HepG2 (cell line): ENCODE results near the gene GPSM1.

Source experiments
- CBX5 ChIP-seq: sonication (generic); formaldehyde crosslinking; IDR thresholded peaks from 2 replicates; pipeline ENCODE4 v1.4.0; 2020; ENCODE audit warnings: missing genetic modification reagents, borderline replicate concordance
- CEBPB ChIP-seq: IDR thresholded peaks from 2 replicates; pipeline ENCODE4 v1.6.1; 2011; ENCODE audit warnings: low read depth, low read length, improper control_type of control experiment, borderline replicate concordance
- EP300 ChIP-seq, 3 experiments: sonication (generic) in 1 of 3; formaldehyde crosslinking in 1 of 3; IDR thresholded peaks; 2 replicates each; pipeline versions ENCODE4 v1.5.1 to v1.6.1; 2011 to 2020; ENCODE audit warnings: low read depth in 2 of 3, low read length in 2 of 3, borderline replicate concordance in 1 of 3, improper control_type of control experiment in 1 of 3, mild to moderate bottlenecking in 1 of 3, missing genetic modification reagents in 1 of 3, moderate library complexity in 1 of 3
- GTF3A ChIP-seq: sonication (generic); formaldehyde crosslinking; conservative IDR thresholded peaks from 2 replicates; pipeline ENCODE4 v1.4.0; 2020; ENCODE audit warnings: mild to moderate bottlenecking, missing genetic modification reagents
- HMGA1 ChIP-seq: sonication (generic); formaldehyde crosslinking; conservative IDR thresholded peaks from 2 replicates; pipeline ENCODE4 v1.4.0; 2020; ENCODE audit warnings: missing genetic modification reagents
- KDM1A ChIP-seq: IDR thresholded peaks from 2 replicates; pipeline ENCODE4 v1.6.1; 2016; ENCODE audit warnings: missing compliant biosample characterization
- PHB2 ChIP-seq: fragments of 450-650 bp; IDR thresholded peaks from 2 replicates; pipeline ENCODE4 v1.6.1; 2018; ENCODE audit not compliant: partially characterized antibody
- TBP ChIP-seq: sonication (generic); formaldehyde crosslinking; IDR thresholded peaks from 2 replicates; pipeline ENCODE4 v1.5.0; 2020; ENCODE audit warnings: missing genetic modification reagents
- ZBTB4 ChIP-seq: sonication (generic); formaldehyde crosslinking; IDR thresholded peaks from 2 replicates; pipeline ENCODE4 v1.4.0; 2020; ENCODE audit warnings: missing genetic modification reagents, mild to moderate bottlenecking, borderline replicate concordance
- ZFP82 ChIP-seq: sonication (generic); formaldehyde crosslinking; IDR thresholded peaks from 2 replicates; pipeline ENCODE4 v1.5.1; 2020; ENCODE audit warnings: mild to moderate bottlenecking, missing genetic modification reagents, borderline replicate concordance
- ZNF567 ChIP-seq: sonication (generic); formaldehyde crosslinking; IDR thresholded peaks from 2 replicates; pipeline ENCODE4 v1.8.1; 2023; ENCODE audit warnings: mild to moderate bottlenecking, missing genetic modification reagents, borderline replicate concordance
- TF ChIP-seq, protein P1 (sequence below): sonication (generic); formaldehyde crosslinking; IDR thresholded peaks from 2 replicates; pipeline ENCODE4 v1.4.0; 2020; ENCODE audit warnings: missing genetic modification reagents
- TF ChIP-seq, protein P2 (sequence below): sonication (generic); formaldehyde crosslinking; IDR thresholded peaks from 2 replicates; pipeline ENCODE4 v1.8.0; 2022; ENCODE audit warnings: mild to moderate bottlenecking, missing genetic modification reagents, borderline replicate concordance
- TF ChIP-seq, protein P3 (sequence below): sonication (generic); formaldehyde crosslinking; IDR thresholded peaks from 2 replicates; pipeline ENCODE4 v1.5.0; 2020; ENCODE audit warnings: mild to moderate bottlenecking, missing genetic modification reagents, moderate library complexity

- TF ChIP-seq CBX5 (no peak), ZFP82 (CRISPR knock-in tag) (no peak), ZBTB4 (no peak), ZNF567 (CRISPR knock-in tag) (no peak), EP300 (IDR thresholded peaks at IDR 0.05; ENCODE audit: low read depth in 2 of 2, low read length in 2 of 2) (no peak), EP300 (CRISPR knock-in tag; IDR thresholded peaks at IDR 0.05; ENCODE audit: borderline replicate concordance) (no peak), TBP (no peak), GTF3A (CRISPR knock-in tag) (no peak), CEBPB (no peak), KDM1A (CRISPR knock-in tag) (no peak), PHB2 (no peak), HMGA1 (CRISPR knock-in tag) (no peak)
- TF ChIP-seq, protein P1, sequence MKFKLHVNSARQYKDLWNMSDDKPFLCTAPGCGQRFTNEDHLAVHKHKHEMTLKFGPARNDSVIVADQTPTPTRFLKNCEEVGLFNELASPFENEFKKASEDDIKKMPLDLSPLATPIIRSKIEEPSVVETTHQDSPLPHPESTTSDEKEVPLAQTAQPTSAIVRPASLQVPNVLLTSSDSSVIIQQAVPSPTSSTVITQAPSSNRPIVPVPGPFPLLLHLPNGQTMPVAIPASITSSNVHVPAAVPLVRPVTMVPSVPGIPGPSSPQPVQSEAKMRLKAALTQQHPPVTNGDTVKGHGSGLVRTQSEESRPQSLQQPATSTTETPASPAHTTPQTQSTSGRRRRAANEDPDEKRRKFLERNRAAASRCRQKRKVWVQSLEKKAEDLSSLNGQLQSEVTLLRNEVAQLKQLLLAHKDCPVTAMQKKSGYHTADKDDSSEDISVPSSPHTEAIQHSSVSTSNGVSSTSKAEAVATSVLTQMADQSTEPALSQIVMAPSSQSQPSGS (CRISPR knock-in tag), result no peak
- TF ChIP-seq, protein P2, sequence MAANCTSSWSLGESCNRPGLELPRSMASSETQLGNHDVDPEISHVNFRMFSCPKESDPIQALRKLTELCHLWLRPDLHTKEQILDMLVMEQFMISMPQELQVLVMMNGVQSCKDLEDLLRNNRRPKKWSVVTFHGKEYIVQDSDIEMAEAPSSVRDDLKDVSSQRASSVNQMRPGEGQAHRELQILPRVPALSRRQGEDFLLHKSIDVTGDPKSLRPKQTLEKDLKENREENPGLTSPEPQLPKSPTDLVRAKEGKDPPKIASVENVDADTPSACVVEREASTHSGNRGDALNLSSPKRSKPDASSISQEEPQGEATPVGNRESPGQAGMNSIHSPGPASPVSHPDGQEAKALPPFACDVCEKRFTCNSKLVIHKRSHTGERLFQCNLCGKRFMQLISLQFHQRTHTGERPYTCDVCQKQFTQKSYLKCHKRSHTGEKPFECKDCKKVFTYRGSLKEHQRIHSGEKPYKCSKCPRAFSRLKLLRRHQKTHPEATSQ (CRISPR knock-in tag), result no peak
- TF ChIP-seq, protein P3, sequence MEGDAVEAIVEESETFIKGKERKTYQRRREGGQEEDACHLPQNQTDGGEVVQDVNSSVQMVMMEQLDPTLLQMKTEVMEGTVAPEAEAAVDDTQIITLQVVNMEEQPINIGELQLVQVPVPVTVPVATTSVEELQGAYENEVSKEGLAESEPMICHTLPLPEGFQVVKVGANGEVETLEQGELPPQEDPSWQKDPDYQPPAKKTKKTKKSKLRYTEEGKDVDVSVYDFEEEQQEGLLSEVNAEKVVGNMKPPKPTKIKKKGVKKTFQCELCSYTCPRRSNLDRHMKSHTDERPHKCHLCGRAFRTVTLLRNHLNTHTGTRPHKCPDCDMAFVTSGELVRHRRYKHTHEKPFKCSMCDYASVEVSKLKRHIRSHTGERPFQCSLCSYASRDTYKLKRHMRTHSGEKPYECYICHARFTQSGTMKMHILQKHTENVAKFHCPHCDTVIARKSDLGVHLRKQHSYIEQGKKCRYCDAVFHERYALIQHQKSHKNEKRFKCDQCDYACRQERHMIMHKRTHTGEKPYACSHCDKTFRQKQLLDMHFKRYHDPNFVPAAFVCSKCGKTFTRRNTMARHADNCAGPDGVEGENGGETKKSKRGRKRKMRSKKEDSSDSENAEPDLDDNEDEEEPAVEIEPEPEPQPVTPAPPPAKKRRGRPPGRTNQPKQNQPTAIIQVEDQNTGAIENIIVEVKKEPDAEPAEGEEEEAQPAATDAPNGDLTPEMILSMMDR (CRISPR knock-in tag), result no peak
Measured at GRCh38 chr9:136354592-136355085, 27.3 kb downstream of the GPSM1 start.
